ENCODE measurements around the gene CSTPP1.
A peak's percentile ranks its signal among the peaks of the same experiment; 100 is the strongest.

The CSTPP1 gene

GRCh38 chr11:47166368-47166767 lies 229.8 kb downstream of the CSTPP1 start:
- DNase-seq = no peak

GRCh38 chr11:47171061-47171838 lies 234.7 kb downstream of the CSTPP1 start:
- DNase-seq = no peak

GRCh38 chr11:47171856-47172255 lies 235.3 kb downstream of the CSTPP1 start:
- no peak for DNase-seq

GRCh38 chr11:47172740-47173336 lies 236.3 kb downstream of the CSTPP1 start:
- no peak for DNase-seq

- DNase-seq = no peak
Observed at GRCh38 chr11:47175746-47176327, 239.3 kb downstream of the CSTPP1 start.

- DNase-seq = peak; percentile 98
Observed at GRCh38 chr11:47176328-47177228, 240.0 kb downstream of the CSTPP1 start, which contains the start of gene ARFGAP2. Gene ARFGAP2 (minus strand): TSS chr11:47176879. CDS start chr11:47176853, 26 bp downstream.

- DNase-seq = no peak
Observed at GRCh38 chr11:47177229-47177845, 240.8 kb downstream of the CSTPP1 start.

- no peak for DNase-seq
Observed at GRCh38 chr11:47177846-47178245, 241.3 kb downstream of the CSTPP1 start.

GRCh38 chr11:47178316-47178715 lies 241.8 kb downstream of the CSTPP1 start:
- no peak for DNase-seq

- DNase-seq = no peak
Observed at GRCh38 chr11:47178737-47179654, 242.4 kb downstream of the CSTPP1 start.

- no peak for DNase-seq
Observed at GRCh38 chr11:47179655-47179991, 243.1 kb downstream of the CSTPP1 start.

- DNase-seq = no peak
Observed at GRCh38 chr11:47180006-47180787, 243.6 kb downstream of the CSTPP1 start.

GRCh38 chr11:47181271-47181670 lies 244.7 kb downstream of the CSTPP1 start:
- DNase-seq = no peak

- DNase-seq = no peak
Observed at GRCh38 chr11:47182380-47182779, 245.8 kb downstream of the CSTPP1 start.

GRCh38 chr11:47183031-47183856 lies 246.7 kb downstream of the CSTPP1 start:
- no peak for DNase-seq

- DNase-seq = no peak
Observed at GRCh38 chr11:47183969-47184368, 247.4 kb downstream of the CSTPP1 start.

- no peak for DNase-seq
Observed at GRCh38 chr11:47184711-47185304, 248.2 kb downstream of the CSTPP1 start.

GRCh38 chr11:47185305-47186075 lies 248.9 kb downstream of the CSTPP1 start:
- DNase-seq = peak; percentile 80
